HG02840 (cell line): ENCODE measurements around the gene MICU2.

Experiments
- ATAC-seq: cut with Tn5 transposase; IDR thresholded peaks from one replicate; pipeline ENCODE4 v1.9.1; 2021; ENCODE audit warnings: mild to moderate bottlenecking, moderate library complexity, moderate number of reproducible peaks; ENCODE audit not compliant: unreplicated experiment, low FRiP score

MICU2 gene, protein sequence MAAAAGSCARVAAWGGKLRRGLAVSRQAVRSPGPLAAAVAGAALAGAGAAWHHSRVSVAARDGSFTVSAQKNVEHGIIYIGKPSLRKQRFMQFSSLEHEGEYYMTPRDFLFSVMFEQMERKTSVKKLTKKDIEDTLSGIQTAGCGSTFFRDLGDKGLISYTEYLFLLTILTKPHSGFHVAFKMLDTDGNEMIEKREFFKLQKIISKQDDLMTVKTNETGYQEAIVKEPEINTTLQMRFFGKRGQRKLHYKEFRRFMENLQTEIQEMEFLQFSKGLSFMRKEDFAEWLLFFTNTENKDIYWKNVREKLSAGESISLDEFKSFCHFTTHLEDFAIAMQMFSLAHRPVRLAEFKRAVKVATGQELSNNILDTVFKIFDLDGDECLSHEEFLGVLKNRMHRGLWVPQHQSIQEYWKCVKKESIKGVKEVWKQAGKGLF

DNA sequence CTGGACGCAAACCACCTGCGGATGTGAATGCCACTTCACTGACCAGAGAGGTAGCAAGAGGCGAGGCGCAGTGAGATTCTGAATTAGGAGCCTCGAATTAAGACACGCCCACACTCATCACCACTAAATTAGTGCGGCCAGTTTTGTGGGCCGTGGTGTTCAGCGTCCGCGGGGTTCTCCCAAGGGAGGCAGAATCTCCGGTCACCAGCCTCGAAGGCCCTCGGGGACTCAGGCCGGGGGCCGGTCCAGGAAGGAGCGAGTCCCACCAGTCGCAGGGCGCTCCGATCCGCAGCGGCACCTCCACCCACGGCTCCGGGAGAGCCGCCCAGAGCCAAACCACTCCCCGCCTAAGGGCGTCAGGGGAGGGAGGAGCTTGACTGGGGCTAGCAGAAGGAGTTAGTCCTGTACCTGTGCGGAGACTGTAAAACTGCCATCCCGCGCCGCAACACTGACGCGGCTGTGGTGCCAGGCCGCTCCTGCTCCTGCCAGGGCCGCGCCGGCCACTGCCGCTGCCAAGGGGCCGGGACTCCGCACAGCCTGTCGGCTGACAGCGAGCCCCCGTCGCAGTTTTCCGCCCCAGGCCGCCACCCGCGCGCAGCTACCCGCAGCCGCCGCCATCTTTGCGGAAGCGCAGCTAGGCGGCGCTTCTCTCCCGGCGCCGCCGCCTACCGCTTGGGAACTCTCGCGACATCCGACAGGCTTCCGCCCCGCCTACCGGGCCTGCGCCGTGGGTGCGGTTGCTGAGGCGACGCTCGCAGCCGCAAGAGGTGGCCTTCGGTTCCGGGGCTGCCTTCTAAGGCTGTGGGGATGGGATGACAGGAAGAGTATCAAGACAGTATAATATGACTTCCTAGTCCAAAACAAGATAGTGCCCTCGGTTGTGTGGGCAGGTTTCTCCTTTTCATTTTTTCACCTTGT lies at the start of gene MICU2:
Gene MICU2, minus strand, starts transcription at position 640 of the 918 bp plus-strand sequence. Its CDS starts 22 bp downstream, at position 618.
- peak; percentile 98 for ATAC-seq

DNA sequence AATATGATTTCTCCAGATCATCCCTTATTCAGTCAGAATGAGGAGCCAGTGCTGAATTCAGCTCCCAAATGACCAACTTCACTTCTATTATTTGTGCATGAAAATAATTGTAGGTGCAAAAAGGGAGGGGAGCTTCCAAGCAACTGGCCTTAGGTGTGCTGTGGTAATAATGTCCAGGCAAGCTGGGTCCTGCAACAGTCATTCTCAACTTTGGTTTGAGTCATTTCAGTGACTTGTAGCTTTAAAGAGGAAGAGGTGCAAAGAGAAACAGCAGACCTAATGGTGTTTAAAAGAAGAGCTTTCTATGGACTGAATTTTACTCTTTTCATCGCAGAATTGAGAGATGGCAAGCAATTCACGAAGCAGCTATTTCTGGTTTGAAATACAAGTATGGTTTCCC lies 37.7 kb upstream of the MICU2 start:
- ATAC-seq = no peak

DNA sequence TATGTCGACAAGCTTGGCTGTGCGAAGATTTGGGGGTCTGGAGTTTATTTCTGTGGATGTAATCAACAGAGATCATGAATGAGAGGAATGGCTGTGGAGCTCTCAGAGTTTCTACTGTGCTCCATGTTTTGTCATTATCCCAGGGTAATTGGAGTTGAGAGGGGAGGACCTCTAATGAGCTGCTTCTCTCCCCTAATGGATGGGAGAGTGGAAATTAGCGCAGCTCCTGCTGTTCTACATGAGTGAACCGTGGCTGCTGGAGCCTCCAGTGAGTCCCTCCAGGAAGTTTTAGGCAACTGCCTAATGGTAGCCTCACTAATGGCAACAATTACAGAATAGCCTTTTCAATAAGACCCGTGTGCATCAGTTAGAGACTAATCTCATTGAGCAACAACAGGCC lies 35.6 kb upstream of the MICU2 start:
- ATAC-seq = no peak

DNA sequence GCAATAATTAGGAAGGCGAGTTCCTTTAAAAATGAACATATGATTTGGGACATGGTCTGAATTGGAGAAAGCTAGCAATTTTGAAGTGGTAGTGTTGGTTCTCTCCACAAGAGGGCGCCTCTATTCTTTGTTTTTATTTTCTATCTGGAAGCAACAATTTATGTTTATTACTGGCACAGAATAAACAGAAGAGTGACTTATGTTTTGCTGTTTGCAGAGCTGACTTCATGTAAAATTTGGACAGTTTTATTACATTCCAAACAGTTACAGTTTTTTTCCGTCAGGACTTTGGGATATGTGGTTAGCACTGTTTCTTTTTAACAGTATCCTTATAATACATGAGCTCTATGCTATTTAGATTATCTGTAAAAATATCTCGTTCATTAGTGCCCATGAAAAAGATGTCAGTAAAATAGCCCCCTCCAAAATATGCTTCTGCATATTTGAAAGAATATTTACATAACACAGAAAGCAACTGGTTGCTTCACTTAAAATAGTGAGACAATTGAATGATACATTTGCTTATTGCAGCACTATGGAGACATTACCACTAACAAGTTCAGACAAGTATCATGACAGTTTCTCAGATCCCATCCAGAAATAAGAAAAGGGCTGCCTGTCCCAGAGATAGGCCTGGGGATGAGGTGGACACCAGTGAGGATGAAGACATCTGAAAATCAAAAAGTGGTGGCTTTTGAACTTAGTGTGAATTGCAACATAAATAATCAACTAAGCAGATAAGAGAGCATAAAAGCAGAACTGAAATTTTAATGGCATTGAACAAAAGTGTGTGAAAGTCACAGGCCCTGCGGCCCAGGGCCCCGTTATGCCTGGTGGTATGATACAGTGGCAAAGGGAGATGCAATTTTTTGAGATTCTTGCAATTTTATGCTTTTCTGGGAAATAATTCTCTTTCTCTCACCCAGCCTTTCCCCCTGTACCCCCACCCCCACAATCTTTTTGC lies 34.6 kb upstream of the MICU2 start:
- ATAC-seq = no peak

DNA sequence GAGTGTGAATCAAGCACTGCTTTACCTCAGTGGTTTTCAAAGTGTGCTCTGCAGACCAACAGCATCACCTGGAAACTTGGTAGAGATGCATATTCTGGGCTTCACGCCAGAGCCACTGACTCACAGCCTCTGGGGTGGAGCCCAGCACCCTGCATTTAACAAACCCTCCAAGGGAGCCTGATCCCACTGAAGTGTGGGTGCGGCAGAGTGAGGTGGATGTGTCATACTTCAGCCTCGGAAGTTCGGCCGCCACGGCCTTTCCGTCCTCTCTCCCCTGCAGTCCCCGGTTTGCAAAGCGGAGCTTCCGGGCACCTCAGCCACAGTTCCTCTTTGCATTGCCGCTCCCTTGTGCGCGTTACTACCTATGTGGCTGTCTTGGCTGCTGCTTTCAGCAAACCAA lies 33.3 kb upstream of the MICU2 start:
- ATAC-seq = no peak

DNA sequence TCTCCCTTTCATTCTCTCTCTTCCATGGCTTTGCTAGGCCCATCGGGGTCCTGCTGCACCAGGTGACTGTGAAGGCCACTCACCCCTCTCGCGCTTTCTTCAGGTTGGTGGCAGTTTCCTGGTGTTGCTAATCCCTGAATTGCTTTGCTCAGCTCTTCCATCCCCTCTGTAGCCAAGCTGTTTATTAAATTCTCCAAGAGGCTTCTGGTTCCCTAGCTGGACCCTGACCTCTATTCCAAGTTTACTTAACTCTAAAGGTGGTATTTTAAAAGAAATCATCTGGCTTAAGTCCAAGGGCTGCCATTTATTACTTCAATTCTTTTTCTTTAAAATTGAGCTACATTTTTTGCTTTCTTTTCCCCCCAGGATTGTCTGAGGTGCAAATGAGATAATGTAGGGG lies 32.7 kb upstream of the MICU2 start:
- no peak for ATAC-seq

DNA sequence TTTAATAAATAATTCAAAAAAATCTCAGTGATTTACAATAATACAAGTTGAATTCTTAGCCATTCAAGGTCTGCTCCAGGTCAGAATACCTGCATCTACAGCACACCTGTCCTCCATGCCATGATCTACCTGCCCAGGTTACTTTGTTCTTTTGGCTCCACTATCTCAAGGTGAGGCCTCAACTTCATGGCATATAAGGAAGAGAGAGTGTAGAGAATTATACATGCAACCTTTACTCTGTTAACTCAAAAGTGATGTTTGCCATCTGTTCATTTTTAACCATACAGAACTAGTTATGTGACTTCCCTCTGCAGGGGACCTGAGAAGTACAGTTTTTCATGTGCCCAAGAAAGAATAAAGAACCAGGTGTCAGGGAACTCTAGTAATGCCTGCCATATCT lies 28.2 kb upstream of the MICU2 start:
- no peak for ATAC-seq

DNA sequence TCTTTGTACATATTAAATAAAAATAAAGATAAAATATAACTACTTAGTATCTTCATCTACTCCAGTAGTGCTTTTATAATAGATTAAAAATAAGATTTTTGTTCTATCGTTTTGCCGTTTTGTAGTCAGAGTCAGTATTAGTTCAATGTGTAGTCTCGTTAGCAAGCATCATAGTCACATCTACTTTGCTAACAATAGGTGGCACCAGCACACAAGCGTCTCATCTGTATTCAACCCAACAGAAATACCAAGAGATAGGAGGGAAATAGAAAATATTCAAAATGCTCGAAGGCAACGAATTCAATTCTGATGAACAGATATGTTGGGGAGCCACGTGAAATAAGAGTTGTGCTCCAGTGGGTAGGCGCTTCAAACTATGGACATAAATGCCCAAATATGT lies 21.4 kb upstream of the MICU2 start:
- ATAC-seq = no peak

DNA sequence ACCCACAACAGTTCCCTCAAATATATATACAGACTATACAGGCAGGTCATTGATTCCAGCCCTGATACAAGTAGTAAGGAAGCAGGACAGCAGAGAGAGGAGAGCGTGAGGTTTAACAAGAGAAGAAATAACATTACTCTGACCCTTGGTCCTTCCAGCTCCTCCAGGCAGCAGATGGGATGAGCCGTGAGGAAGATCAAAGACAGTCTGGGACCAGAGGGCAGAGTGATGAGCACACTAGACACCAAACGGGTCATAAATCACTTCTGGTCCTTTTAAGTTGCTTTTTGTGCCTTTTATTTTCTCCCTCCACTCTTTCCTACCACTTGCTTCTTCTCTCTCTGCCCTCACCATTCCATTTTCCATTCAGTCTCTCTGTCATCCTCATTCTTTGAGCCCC lies 16.9 kb upstream of the MICU2 start:
- no peak for ATAC-seq

DNA sequence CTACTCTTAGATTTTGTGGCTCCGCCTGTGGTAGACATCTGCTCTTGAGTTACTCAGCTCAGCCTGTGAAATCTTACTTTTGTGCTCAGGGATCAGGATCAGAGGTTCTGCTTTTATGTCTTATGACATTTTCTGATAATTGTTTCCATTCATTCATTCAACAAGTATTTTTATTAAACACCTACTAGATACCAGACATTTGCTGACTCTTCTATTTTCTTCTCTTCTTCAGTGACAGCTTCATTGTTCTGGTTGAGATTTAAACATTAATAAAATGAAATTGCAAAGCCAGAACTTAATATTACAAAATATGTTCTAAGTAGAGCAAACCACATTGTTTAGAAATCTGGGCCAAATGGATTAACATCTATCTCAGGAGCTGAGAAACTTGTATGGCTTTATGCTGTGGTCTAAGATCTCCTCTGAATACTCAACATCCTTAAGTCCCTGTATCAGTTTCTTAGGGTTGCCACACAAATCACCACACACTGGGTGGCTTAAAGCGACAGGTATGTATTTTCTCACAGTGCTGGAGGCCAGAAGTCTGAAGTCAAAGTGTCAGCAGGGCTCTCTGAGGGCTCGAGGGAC lies 15.8 kb upstream of the MICU2 start:
- no peak for ATAC-seq

DNA sequence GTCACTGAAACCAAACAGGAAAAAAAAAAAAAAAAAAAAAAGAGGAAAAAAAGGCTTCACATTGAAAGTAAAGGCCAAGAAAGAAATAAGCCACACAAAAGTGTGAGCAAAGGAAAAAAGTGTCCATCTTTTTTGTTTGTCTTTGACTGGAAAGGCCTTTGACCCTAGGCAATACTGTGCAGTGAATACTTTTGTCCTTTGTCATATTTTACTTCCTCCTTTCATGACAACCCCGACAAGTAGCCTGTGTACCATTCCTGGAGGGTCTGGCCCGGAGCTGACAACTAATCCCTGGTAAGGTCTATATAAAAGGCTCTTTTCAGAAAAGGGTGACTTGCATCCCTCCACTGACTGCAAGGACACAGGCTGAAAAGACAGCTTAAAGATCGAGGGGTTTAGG lies 12.9 kb upstream of the MICU2 start:
- ATAC-seq = no peak

DNA sequence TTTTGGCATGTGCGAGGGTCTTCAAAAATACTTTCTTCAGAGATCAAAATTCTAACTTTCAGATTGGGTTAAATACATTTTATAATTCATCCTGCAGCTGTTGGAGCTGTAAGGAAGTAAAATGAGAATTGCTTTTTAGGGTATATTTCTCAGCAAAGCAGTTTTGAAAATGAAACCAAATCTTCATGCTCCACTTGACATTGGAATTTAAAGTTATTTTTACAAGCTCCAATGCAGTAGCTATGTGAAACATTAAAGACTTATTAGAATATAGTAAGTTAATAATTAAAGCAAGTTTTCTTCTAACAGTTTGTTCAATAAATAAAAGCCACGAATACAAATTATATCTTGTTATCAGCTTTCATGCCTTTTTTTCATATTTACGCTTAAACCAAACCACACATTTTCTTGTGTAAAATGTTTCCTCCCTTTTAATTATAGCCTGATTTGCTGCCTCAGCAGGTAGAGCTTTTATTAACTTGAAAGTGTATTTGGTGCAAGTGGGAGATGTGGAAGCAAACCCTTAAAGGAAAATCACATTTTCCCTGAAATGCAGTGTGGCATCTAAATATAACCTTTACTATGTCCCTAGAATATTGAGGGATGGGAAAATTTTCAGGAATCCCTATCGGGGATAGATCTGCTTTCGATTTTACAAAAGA lies 12.4 kb upstream of the MICU2 start:
- no peak for ATAC-seq

DNA sequence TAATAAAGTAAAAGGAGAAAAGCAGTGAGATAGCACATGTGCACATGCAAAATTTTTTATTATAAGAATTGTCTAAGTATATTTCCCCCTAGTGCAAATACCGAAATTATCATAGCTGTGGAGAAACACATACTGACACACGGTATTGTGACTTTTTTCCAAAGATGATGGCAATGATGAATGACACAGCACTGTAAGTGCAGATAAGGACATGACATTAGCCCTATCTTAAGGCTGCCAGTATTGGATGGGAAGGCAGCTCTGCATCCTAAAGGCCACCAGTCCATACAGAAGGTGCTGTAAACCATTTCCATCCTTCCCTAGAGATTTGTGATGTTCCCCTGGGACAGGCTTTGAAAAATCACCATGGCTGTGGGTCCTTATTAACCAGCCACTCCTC lies 11.5 kb upstream of the MICU2 start:
- no peak for ATAC-seq

DNA sequence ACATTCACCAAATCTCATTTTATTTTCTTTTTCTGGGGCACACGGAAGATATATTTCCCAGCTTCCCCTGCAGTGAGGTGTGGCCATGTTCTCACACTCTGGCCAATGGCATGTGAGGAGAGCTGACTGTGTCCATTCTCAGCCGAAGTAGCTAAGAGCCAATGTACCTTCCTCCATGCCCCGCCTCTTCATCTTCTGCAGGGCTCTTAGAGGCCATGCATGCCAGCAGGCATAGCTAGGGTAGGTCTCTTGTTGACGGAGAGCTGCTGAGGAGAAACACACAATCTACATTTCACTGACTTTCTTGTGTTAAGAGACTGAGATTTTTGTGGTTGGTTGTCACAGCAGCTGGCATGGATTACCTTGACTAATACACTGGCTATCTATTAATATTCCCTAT lies 9.8 kb upstream of the MICU2 start:
- no peak for ATAC-seq

DNA sequence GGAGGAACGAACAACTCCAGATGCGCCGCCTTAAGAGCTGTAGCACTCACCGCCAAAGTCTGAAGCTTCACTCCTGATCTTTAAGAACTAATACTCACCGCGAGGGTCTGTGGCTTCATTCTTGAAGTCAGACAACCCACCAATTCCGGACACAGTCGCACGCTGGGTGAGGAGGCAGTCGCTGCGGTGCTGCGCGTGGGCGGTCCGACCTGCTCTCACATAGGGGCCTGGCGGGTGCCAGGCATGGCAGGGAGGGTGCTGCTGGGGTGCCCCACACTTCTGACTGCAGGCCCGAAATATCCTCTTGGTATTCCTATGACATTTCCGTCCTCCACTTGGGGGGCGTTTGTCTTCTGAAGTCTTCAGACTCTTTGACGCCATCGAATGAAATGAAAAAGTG lies 7.4 kb upstream of the MICU2 start:
- no peak for ATAC-seq

DNA sequence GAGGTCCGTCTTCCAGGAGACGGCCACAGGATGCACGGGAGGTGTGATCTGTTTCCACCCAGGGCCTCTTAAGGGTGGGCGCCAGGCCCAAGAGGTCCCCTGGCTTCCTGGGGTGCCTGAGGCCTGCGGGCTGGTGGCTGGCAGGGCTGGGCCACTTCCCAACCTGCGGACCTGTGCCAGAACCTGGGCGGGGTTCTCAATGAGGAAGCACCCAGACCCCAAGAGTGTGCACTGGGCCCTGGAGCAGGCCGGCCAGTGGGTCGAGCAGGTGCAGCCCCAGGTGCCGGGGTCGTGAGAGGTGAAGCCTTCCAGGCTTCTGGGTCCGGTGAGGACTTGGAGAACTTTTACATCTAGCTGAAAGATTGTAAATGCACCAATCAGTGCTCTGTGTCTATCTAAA lies 6.7 kb upstream of the MICU2 start:
- no peak for ATAC-seq

DNA sequence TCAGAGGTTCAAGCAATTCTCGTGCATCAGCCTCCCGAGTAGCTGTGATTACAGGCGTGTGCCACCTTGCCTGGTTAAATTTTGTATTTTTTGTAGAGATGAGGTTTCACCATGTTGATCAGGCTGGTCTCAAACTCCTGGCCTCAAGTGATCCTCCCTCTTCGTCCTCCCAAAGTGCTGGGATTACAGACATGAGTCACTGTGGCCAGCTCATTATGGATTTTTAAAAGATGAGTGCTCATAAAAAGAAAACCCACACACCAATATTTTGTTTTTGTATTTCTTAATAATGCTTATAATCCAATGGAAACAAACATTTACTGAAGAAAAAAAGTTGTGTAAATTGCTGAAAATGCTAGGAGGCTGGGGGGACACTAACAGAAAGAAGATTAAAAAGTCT lies 5.0 kb upstream of the MICU2 start:
- ATAC-seq = no peak

DNA sequence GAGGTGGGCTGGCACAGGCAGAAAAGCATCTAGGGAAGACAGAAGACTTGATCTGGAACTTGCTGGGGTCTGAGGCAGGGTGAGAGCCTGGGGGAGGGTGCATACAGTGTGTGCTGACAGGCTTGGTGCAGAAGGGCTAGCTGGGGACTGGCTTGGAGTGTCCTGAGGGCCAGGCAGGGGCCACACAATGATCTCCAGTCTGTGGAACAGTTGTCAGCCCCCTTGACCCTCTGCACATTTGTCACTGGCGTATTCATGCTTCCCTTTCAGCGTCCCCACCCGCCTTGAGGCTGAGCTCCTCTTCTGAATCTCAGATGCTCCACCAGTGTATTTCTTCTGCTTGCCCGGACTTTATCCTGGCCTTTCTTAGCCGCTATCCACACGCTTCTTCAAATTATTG lies 2.8 kb upstream of the MICU2 start:
- no peak for ATAC-seq

DNA sequence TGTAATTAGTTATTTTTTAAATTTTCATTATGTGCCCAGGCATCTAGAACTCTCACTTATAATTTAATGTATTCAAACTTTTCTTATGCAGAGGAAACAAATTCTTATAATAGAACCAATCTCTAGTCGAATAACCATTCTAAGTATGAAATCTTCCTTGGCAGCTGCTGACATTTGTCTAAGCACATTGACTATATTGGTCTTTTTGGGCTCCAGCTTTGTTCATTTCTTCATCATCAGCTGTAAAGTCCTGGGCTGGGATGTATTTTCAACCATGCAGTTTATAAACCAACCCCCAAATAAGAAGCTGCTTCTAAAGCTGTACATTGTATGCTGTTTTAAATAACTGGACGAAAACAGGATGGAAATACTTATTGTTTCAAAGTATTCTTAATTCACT lies 2.3 kb upstream of the MICU2 start:
- ATAC-seq = no peak

DNA sequence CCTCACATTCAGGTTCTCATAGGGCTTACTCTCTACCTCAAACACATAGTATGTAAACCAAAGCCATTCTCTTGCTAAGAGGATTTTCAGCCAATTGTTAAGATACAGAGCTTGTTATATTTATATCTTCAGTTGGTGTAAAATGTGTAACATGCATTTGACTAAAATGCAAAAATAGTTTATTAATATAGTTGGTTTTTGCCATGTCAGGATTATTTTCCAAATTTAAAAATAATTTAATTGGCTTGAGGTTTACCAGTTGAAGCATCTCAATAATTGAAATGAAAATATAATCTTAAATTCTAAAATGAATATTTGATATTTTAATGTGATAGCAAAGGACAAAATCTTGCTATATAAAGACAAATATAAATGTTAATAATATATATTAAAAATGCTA lies 7.2 kb downstream of the MICU2 start:
- ATAC-seq = no peak
